Parathyroid adenoma (tissue), 2 donors: ENCODE data around the gene ARL5B.
"Not testable (repeated sequence)": the region's sequence is repeated elsewhere in the genome, so short reads cannot be mapped to it uniquely, and the experiment has no call there.

Experiments used
- H2AFZ ChIP-seq: fragments of 300-600 bp; sonication (generic); one replicate; pipeline ENCODE4 v1.7.0; 2017; ENCODE audit warnings: antibody characterized with exemption, mild to moderate bottlenecking
- H3K27ac ChIP-seq: fragments of 300-600 bp; sonication (generic); one replicate; pipeline ENCODE4 v1.7.0; 2017
- H3K27me3 ChIP-seq: fragments of 300-600 bp; sonication (generic); one replicate; pipeline ENCODE4 v1.7.0; 2017; ENCODE audit warnings: low read length; ENCODE audit not compliant: control insufficient read depth, insufficient read depth
- H3K36me3 ChIP-seq: fragments of 300-600 bp; sonication (generic); one replicate; pipeline ENCODE4 v1.7.0; 2017; ENCODE audit warnings: low read length; ENCODE audit not compliant: control insufficient read depth, insufficient read depth
- H3K4me1 ChIP-seq: fragments of 300-600 bp; sonication (generic); one replicate; pipeline ENCODE4 v1.7.0; 2017; ENCODE audit warnings: control low read depth
- H3K4me2 ChIP-seq: fragments of 300-600 bp; sonication (generic); one replicate; pipeline ENCODE4 v1.7.0; 2017; ENCODE audit warnings: low read length
- H3K4me3 ChIP-seq: fragments of 300-600 bp; sonication (generic); one replicate; pipeline ENCODE4 v1.7.0; 2017; ENCODE audit warnings: low read depth, low read length
- H3K79me2 ChIP-seq: fragments of 300-600 bp; sonication (generic); one replicate; pipeline ENCODE4 v1.7.0; 2017; ENCODE audit warnings: control low read depth
- H3K9ac ChIP-seq: fragments of 300-600 bp; sonication (generic); one replicate; pipeline ENCODE4 v1.7.0; 2017; ENCODE audit warnings: mild to moderate bottlenecking
- H3K9me3 ChIP-seq: fragments of 300-600 bp; sonication (generic); one replicate; pipeline ENCODE4 v1.7.0; 2017; ENCODE audit warnings: low read length; ENCODE audit not compliant: control insufficient read depth
- TF ChIP-seq, protein P1 (sequence below): fragments of 300-600 bp; sonication (generic); IDR thresholded peaks from one replicate; pipeline ENCODE4 v1.7.0; 2017; ENCODE audit warnings: antibody characterized with exemption, mild to moderate bottlenecking
- donor health status: primary hyperparathyroidism.

The ARL5B gene

DNA sequence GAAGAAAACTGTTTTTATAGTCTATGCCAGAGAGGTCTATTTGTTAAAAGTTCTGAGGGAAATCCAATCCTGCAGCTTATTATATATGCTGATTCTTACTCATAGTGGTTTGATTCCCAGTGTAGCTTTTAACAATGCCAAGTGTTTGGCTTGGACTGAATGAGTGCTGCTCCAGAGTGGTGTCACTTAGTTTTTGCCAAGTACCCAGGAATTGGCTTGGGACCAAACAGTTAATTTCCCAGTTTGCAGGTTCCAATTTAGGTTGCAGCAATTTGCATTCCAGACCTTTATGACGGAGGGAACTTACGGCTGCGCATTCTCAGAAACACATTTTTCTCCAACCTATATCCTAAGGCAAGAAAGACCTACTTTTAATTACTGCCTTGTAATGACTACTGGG lies 40.2 kb upstream of the ARL5B start:
- TF ChIP-seq, protein P1, sequence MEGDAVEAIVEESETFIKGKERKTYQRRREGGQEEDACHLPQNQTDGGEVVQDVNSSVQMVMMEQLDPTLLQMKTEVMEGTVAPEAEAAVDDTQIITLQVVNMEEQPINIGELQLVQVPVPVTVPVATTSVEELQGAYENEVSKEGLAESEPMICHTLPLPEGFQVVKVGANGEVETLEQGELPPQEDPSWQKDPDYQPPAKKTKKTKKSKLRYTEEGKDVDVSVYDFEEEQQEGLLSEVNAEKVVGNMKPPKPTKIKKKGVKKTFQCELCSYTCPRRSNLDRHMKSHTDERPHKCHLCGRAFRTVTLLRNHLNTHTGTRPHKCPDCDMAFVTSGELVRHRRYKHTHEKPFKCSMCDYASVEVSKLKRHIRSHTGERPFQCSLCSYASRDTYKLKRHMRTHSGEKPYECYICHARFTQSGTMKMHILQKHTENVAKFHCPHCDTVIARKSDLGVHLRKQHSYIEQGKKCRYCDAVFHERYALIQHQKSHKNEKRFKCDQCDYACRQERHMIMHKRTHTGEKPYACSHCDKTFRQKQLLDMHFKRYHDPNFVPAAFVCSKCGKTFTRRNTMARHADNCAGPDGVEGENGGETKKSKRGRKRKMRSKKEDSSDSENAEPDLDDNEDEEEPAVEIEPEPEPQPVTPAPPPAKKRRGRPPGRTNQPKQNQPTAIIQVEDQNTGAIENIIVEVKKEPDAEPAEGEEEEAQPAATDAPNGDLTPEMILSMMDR: no peak
- Histone ChIP-seq H3K9ac (no peak overlapping the region), H3K27ac (no peak overlapping the region)

DNA sequence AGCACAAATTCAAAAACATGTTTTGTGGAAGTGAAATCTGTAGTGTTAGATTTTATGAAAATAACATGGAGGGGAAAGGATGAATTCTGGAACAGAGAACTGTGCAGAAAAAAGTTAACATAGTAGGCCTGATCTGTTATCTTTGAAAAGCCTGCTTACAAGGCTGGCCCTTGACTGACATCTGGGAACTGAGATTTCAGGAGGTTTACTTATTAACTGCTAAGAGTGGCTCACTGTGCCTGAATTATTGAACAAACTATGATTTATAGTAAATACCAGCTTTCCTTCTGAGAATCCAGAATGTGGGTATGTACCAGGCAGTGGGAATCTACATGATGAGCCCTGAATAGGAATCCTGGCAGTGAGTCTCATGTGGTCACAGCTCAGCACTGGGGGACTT lies 38.4 kb upstream of the ARL5B start:
- Histone ChIP-seq H3K4me3 (no peak overlapping the region), H3K27ac (no peak overlapping the region), H3K9me3 (no peaks in the 10 kb centered on the region), H3K79me2 (peaks cover 2% of the 10 kb centered on the region), H3K4me1 (no peaks in the 10 kb centered on the region), H3K27me3 (no peaks in the 10 kb centered on the region), H3K9ac (no peak overlapping the region), H3K4me2 (no peak overlapping the region), H3K36me3 (no peaks in the 10 kb centered on the region), H2AFZ (no peak overlapping the region)
- TF ChIP-seq, protein P1: no peak

More for the DNA sequence above, 40.2 kb upstream of the ARL5B start:
- Histone ChIP-seq H3K4me2 (no peak overlapping the region), H3K36me3 (no peaks in the 10 kb centered on the region), H3K4me1 (no peaks in the 10 kb centered on the region), H3K79me2 (peaks cover 2% of the 10 kb centered on the region), H3K27me3 (no peaks in the 10 kb centered on the region), H3K4me3 (no peak overlapping the region), H3K9me3 (no peaks in the 10 kb centered on the region), H2AFZ (no peak overlapping the region)

DNA sequence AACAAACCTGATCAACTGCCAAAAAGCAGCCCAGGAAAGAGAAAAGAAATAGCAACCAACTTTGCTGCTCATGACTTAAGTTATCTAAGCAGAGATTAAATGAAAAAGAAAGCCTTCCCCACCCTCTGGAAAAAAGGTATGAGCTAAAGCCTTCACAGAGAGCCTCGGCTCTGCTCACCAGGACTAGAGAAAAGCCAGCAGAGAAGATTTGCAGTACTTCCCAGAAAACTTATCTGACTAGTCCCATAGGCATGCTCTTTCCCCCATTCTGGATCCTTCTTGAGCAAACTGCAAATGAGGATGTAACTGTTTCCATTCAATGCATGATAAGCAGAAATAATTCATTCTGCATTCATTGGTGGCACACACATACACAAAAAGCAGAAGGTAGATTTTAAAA lies 35.6 kb upstream of the ARL5B start:
- not testable (repeated sequence) for H3K9me3 ChIP-seq, H3K9ac ChIP-seq, H3K4me2 ChIP-seq, H3K27ac ChIP-seq, H3K27me3 ChIP-seq, H3K36me3 ChIP-seq, H3K4me3 ChIP-seq, H2AFZ ChIP-seq, H3K79me2 ChIP-seq, H3K4me1 ChIP-seq

DNA sequence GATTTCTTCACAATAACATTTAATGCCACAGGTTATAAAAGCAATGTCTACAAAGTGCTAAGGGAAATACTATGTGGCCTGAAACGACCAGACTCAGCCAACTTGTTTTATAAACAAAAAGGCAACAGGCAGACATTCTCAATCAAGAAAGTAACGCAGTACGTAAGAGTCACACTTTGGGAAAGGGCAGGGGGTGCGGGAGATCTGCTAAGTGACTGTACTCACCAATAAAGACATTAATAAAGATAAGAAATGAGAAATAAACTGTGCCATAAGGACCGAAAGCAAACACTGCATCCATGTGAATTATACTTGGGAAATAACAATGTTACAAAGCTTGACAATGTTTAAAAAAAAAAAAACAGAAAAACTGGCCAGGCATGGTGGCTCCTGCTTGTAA lies 33.3 kb upstream of the ARL5B start:
- TF ChIP-seq, protein P1: no peak

DNA sequence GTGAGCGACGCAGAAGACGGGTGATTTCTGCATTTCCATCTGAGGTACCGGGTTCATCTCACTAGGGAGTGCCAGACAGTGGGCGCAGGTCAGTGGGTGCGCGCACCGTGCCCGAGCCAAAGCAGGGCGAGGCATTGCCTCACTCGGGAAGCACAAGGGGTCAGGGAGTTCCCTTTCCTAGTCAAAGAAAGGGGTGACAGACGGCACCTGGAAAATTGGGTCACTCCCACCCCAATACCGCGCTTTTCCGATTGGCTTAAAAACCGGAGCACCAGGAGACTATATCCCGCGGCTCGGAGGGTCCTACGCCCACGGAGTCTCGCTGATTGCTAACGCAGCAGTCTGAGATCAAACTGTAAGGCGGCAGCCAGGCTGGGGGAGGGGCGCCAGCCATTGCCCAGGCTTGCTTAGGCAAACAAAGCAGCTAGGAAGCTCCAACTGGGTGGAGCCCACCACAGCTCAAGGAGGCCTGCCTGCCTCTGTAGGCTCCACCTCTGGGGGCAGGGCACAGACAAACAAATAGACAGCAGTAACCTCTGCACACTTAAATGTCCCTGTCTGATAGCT lies 31.7 kb upstream of the ARL5B start:
- H3K4me3 ChIP-seq: peak overlapping the region; percentile 35
- H3K27ac ChIP-seq: peak overlapping the region; percentile 61
- H3K9ac ChIP-seq, H3K9me3 ChIP-seq, H3K79me2 ChIP-seq, H3K4me1 ChIP-seq, H3K27me3 ChIP-seq, H3K36me3 ChIP-seq: not testable (repeated sequence)
- H3K4me2 ChIP-seq: peak overlapping the region; percentile 54
- H2AFZ ChIP-seq: peak overlapping the region; percentile 94

More for the DNA sequence above, 33.3 kb upstream of the ARL5B start:
- H3K27ac ChIP-seq: no peak overlapping the region
- H3K36me3 ChIP-seq: no peaks in the 10 kb centered on the region
- no peak overlapping the region for H3K4me2 ChIP-seq
- no peak overlapping the region for H2AFZ ChIP-seq
- H3K27me3 ChIP-seq: no peaks in the 10 kb centered on the region
- H3K4me1 ChIP-seq: no peaks in the 10 kb centered on the region
- H3K9ac ChIP-seq: no peak overlapping the region
- no peaks in the 10 kb centered on the region for H3K9me3 ChIP-seq
- no peak overlapping the region for H3K4me3 ChIP-seq
- no peaks in the 10 kb centered on the region for H3K79me2 ChIP-seq

DNA sequence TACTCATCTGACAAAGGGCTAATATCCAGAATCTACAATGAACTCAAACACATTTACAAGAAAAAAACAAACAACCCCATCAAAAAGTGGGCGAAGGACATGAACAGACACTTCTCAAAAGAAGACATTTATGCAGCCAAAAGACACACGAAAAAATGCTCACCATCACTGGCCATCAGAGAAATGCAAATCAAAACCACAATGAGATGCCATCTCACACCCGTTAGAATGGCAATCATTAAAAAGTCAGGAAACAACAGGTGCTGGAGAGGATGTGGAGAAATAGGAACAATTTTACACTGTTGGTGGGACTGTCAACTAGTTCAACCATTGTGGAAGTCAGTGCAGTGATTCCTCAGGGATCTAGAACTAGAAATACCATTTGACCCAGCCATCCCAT lies 26.7 kb upstream of the ARL5B start:
- H3K27ac ChIP-seq, H3K79me2 ChIP-seq, H2AFZ ChIP-seq, H3K36me3 ChIP-seq, H3K4me2 ChIP-seq, H3K4me1 ChIP-seq, H3K4me3 ChIP-seq, H3K9ac ChIP-seq, H3K9me3 ChIP-seq, H3K27me3 ChIP-seq: not testable (repeated sequence)
